NCI-H2107 treated with DMSO at 0.1 percent for 48 hours (cell line): ENCODE data around the gene TMCO6.
"Not testable (repeated sequence)": the region's sequence is repeated elsewhere in the genome, so short reads cannot be mapped to it uniquely, and the experiment has no call there.

Experiments used
- DNase-seq: peaks from one replicate; lab custom pipeline; 2025; ENCODE audit not compliant: unreplicated experiment; lab: John Stamatoyannopoulos, UW

Gene TMCO6

GRCh38 chr5:140630292-140631035, 8.8 kb upstream of the TMCO6 start:
- no peak for DNase-seq

DNA sequence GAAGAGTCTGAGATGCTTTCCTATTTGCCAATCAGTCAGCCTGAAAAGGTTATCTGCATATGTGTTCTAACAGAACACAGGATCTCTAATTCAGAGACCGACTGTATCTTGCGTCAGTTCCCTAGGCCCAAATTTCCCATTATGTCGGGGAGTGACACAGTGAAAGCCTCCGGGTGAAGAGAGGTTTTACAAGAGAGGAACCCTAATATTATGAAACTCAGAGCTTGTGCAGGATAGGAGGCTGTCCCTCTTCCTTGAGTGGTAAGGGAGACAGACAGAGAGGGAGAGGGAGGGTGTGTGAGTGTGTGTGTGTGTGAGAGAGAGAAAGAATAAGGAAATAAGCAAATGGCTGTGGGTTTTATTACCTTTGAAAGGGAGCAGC, 8.2 kb upstream of the TMCO6 start:
- no peak for DNase-seq

GRCh38 chr5:140631831-140632365, 7.4 kb upstream of the TMCO6 start:
- peak; percentile 14 for DNase-seq

DNA sequence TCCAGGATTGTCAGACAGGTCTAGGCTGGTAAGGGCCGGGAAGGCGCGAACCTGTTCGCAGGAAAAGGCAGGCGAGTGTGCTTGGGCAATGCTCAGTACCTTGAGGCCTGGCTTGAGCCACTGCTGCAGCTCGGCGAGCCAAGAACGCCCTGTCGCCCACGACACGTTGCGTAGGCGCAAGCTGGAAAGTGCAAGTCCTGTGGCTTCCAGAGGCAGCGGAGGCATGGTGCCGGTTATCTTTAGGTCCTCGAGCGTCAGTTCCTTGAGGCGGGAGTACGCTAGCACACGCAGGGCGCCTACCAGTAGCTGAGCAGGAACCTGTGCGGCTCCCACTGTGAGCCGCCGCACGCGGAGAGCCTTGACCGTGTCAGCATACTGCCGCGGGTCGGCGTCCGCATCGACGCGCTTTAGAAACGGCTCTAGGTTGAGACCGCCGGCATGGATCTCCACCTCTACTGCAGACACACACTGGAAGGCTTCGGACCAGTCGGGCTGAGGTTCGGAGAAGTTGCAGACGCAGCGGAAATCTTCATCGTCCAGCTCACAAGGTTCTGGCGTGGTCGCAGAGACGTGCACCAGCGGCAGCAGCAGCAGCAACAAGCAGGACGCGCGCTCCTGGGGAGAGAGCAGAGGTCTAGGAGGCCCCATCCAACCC, 6.8 kb upstream of the TMCO6 start:
- DNase-seq = no peak

DNA sequence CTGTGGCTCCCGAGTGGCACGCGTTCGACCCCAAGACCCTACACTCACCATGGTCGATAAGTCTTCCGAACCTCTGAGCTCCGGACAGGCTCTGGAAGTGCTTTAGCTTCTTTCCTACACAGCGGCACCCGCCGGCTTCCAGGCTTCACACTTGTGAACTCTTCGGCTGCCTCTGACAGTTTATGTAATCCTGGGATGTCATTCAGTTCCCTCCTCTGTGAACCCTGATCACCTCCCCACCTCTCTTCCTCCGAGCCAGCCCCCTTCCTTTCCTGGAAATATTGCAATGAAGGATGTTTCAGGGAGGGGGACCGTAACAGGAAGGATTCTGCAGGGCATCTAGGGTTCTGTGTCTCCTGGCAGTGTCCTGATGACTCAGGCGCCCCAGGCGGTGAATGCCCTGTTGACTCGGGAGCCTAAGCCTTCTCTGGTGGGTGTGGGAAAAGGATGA, 6.2 kb upstream of the TMCO6 start, which contains the start of gene CD14:
Gene CD14 (minus strand): TSS at position 155 of the 451 bp plus-strand sequence. CDS start 104 bp downstream, at position 51.
- no peak for DNase-seq

DNA sequence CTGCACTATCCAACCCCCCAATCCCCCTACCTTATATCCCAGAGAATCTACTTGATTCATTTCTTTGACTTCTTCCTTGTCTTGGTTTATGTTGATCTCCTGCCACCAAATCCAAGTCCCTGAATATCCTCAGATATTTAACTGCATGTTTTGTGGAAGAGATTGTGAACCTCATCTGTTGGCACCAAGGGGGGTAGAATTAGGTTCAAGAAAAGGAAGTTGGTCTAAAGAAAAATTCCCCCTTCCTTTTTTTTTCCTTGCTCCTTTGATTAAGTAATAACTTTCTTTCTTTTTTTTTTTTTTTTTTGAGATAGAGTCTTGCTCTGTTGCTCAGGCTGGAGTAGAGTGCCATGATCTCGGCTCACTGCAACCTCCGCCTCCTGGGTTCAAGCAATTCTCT, 5.8 kb upstream of the TMCO6 start:
- no peak for DNase-seq

DNA sequence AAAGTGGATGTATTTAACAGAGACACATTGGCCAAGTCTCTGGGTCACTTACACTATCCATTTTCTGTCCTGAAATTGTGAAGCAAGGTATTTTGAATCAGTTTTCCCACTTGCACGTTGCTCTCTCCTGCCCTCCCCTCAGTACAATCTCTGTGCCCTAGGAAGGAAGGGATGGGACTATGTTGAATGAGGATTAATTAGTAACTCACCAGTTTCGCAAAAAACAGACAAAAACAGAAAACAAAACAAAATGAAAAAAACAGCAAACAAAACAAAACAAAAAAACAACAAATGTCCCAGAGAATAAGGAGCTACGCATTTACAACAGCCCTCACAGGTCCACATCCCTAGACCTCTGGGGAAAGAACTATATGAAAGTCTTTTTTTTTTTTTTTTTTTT, 5.1 kb upstream of the TMCO6 start:
- DNase-seq = no peak

DNA sequence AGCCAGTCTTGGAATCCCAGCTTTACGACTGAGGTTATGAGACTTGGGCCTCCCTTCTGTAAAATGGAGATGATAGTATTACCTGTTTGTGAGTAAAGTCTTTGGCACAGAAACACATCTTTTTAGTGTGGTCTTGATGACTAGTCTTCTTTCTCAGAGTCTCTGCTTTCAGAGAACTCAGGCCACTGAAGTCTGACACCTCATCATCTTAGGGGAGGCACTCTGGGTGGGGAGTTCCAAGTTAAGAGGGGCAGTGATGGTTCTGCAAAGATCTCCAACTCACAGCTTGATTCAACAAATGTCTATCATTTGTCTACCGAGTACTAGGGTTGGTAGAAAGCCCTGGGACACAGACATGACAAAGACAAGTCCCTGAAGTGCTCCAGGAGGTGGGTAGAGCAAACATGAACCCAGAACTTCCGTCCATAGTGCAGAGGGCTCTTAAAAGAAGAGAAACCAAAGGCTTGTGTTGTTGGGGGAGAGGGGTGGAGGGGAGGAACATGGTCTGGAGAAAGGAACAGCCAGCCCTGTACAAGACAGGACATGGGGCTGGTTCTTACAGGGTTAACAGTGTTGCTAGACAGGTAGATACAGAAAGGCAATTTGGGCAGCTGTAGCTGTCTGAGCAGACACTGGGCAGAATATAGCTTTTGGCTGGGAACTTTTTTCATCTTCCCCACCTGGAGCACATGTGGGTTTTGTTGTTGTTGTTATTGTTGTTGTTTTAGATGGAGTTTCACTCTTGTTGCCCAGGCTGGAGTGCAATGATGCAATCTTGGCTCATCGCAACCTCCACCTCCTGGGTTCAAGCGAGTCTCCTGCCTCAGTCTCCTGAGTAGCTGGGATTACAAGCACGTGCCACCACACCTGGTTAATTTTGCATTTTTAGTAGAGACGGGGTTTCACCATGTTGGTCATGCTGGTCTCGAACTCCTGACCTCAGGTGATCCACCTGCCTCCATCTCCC, 3.7 kb upstream of the TMCO6 start:
- no peak for DNase-seq

GRCh38 chr5:140637371-140638100, 1.7 kb upstream of the TMCO6 start:
- DNase-seq = no peak

DNA sequence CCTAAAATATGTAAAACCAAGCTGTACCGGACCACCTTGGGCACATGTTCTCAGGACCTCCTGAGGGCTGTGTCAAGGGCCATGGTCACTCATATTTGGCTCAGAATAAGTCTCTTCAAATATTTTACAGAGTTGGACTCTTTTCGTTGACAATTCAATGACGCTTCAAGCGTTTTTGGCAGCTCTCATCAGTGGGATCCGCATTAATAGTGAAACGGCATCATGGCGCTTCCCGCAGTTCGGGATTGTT, 428 bp upstream of the TMCO6 start:
- not testable (repeated sequence) for DNase-seq

DNA sequence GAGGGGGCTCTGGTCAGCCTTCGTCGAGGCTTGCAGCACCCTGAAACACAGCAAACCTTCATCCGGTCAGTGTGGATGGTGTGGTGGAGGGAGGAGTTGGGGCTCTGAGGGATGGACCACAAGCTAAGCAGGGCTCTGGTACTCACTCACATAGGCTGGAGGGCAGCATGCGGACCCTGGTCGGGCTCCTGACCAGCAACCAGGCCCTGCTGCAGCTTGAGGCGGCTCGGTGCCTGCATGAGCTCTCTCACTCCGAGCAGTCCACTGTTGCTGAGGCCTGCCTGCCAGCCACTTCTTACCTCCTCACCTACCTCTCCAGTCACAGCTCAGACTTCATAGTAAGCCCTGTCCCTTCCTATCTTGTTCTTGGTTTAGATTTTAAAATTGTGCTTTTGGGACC, 2.5 kb downstream of the TMCO6 start:
- DNase-seq = no peak

DNA sequence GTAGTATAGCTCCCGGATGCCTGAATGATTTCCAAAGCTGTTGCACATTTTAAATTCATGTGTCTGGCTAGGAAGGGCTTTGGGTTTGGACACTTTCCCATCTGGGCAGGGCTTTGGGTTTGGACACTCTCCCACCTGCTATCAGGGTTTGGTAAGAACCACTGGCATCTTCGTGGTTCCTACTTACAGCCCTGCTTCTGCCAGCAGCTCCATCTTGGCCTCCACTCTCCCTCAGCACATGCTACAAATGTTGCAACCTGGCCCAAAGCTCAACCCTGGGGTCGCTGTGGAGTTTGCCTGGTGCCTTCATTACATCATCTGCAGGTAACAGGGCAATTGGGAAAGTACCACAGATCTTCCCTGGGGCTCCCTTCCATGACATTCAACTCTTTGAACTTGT, 3.5 kb downstream of the TMCO6 start:
- DNase-seq = no peak

GRCh38 chr5:140647042-140647419, 7.8 kb downstream of the TMCO6 start:
- DNase-seq = no peak

DNA sequence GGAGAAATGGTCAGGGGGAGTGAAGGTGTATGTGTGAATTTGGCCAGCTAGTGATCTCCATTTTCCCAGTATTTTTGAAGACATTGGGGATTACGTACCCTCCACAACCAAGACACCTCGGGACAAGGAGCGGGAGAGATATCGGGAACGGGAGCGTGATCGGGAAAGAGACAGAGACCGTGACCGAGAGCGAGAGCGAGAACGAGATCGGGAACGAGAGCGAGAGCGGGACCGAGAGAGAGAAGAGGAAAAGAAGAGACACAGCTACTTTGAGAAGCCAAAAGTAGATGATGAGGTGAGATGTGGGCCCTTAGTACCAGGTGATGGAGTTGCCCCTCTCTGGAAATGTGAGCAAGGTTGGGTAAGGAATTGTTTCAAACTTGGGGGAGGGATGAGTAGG, 19.6 kb downstream of the TMCO6 start:
- DNase-seq = no peak

DNA sequence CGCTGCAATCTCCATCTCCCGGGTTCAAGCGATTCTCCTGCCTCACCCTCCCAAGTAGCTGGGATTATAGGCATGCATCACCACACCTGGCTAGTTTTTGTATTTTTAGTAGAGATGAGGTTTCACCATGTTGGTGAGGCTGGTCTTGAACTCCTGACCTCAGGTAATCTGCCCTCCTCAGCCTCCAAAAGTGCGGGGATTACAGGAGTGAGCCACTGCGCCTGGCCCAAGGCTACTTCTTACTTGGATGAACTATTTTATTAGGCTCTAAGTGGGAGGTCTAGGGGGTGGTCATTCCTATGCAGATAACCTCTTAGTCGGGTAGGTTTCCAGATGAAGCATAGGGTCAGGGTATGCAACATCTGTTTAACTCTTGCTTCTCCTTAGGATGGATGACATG, 21.1 kb downstream of the TMCO6 start:
- DNase-seq = not testable (repeated sequence)

DNA sequence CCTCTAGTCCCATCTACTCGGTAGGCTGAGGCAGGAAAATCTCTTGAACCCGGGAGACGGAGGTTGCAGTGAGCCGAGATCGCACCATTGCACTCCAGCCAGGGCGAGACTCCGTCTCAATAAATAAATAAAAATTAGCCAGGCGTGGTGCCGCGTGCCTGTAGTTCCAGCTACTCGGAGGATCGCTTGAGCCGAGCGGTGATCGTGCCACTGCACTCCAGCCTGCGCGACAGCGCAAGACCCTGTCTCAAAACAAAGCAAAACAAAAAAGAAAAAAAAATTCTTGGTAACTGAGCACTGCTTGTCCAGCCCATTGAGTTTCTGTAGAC, 24.7 kb downstream of the TMCO6 start:
- DNase-seq = no peak

GRCh38 chr5:140664359-140665119, 25.3 kb downstream of the TMCO6 start, which contains the start of gene WDR55:
WDR55 (plus strand) TSS chr5:140664904; CDS start chr5:140664913, 9 bp downstream.
- DNase-seq = peak; percentile 55

- not testable (repeated sequence) for DNase-seq
Measured at GRCh38 chr5:140671035-140671434, 31.8 kb downstream of the TMCO6 start.

DNA sequence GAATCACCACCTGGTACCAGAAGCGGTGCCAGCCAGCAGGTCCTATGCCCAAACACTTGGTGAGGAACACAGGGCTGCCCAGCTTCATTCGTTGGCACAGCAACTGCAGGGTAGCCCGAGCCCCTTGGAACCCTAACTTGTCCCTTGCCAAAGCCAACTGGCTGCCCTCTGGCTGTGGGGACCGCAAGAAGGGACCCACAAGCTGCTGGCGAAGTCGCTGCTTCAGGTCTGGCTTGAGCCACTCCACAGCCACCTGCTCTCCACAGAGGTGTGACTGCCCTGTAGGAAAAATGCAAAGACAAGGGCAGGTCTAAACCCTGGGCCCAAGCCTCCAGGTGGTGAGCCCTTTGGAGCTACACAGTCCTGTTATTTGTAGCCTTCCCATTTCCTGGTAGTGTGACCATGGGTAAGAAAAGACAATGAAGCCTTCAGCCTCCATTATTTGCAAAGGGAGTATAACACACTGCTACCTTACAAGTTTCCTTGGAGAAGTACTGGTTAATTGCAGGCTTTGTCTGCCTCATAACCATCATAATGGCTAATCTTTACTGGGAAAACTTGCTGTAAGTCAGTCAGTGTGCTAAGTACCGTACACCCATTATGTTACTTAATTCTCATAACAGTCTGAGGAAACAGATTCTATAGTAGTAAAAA, 32.3 kb downstream of the TMCO6 start:
- DNase-seq = no peak
